T1000 (cell line): Measurements from ENCODE around the gene KBTBD12.

ENCODE experiments used
- DNase-seq: peaks from one replicate; lab custom pipeline; 2025; ENCODE audit warnings: mixed read lengths; lab: John Stamatoyannopoulos, UW

Gene KBTBD12

DNA sequence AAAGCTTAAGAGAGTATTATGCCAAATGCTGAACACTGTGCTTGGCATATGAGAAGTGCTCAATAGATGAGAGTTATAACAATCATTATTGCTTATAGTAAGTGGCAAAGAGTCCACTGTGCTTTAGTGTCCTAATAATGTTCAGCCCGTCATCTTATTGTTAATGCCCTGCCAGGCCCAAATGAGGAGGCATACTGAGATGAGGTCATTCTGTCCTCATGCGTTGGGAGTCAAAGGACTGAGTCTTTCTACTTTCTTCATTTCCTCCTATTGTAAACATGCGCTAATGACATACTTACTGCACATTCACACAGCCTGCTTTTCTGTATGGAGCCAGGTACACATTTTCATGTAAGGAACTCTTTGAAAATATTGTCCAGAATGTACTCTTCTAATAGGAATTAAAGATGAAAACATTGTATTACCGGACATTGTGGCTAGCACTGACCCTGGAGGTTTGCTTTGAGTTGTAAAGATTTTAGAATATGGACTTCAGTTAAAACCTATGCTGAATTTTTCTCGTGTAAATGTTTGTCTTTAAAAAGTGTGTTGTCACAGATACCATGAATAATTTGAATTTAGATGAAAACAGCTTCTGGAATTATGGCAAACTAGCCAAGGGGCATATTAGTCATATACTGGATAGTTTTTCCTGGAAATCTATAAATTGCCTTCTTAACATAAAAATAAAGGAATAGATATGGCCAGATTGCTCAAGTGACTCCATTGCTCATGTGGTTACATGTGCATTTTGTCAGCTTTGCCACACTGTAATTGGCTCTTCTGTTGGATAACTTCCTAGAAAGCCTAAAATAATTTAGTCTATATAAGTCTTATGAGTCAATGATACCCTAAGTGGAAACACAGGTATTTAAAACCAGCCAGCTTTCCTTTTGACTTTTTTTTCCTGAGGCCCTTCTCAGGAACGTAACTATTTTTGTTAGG, 38.3 kb downstream of the KBTBD12 start:
- no peak for DNase-seq

- no peak for DNase-seq
Observed at GRCh38 chr3:127954640-127955039, 39.6 kb downstream of the KBTBD12 start.

DNA sequence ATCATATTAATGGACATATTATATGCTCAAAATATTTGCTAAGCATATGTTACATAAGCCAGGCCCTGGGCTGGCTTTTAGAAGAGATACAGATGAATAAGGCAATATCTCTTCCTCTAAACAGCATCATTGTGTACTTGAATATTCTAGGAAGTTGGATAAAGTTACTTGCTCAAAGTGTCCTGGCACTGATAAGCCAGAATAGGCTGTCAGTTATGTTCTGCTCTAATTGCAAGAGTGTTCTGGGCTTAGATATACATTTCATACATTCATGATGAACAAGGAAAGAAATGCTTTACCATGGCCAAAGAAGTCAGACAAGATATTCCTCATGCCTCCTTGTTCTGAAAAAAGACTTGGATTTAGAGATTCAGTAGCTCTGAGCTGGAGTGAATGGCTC, 40.7 kb downstream of the KBTBD12 start:
- DNase-seq = no peak

GRCh38 chr3:127959041-127959440, 44.0 kb downstream of the KBTBD12 start:
- DNase-seq = no peak

GRCh38 chr3:127959873-127960272, 44.8 kb downstream of the KBTBD12 start:
- no peak for DNase-seq

- no peak for DNase-seq
Observed at GRCh38 chr3:127960421-127960965, 45.5 kb downstream of the KBTBD12 start.

- DNase-seq = no peak
Observed at GRCh38 chr3:127961124-127961523, 46.1 kb downstream of the KBTBD12 start.

DNA sequence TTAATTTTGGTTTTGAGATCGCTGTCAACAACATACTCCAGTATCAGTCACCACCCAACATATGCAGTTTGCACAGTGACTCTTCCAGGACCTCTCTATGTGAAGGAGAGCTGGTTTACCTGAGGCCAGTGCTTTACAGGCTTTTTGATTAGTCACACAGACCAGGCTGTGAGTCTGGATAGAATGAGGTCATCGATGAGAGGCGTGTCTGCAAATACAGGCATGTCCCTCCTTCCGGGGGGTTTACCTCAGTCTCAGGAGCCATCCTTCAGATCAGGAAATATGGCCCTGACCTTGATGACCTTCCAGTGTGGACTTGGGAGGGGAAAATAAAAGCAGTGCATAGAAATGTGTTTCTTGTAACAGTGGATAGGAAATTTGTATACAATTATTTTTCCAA, 46.9 kb downstream of the KBTBD12 start:
- DNase-seq = no peak

DNA sequence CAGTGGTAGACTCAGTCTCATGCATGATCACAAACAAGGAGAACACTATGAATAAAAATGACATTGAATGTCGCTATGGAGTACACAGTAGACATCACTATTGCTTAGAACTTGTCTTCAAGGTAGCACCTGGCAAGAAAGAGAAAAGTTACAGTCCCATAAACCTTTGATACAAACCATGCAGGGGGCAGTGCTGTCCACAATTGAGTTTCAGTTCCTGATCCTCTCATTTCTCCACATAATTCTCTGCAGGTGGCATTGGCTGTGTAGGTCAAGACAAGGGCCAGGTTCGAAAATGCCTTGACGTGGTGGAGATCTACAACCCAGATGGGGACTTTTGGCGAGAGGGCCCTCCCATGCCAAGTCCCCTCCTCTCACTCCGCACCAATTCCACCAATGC, 47.9 kb downstream of the KBTBD12 start:
- no peak for DNase-seq

DNA sequence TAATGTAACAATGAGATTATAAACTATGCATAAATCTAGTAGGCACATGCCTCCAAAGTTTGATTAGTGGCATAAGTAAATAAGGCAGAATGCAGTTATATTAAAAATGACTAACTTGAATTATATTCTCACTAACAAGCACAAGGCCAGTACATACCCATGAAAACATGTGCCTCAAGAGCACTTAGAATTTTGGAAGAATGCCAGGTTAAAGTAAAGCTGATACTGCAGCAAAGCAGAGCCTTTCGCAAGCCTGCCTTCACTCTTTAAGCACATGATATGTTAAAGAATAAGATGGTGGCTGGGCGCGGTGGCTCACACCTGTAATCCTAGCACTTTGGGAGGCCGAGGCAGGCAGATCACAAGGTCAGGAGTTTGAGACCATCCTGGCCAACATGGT, 49.0 kb downstream of the KBTBD12 start:
- no peak for DNase-seq

DNA sequence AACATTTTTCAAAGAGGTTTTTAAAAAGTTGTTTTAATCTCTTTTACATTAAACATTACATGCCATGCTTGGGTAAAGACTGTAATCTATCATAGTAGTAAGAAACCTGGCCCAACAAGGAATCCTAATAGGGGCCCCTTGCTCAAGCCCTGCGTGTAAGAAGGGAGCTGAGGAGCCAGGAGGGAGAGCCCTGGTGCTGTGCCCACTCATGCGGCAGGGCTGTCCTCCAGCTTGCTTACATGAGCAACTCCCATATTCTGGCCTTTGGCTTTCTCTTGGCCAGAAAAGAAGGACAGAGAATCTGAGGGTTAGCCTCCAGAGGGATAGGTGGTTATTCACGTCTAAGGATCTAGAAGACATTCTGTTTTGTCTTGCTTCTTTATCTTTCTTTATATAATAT, 49.8 kb downstream of the KBTBD12 start:
- DNase-seq = no peak

DNA sequence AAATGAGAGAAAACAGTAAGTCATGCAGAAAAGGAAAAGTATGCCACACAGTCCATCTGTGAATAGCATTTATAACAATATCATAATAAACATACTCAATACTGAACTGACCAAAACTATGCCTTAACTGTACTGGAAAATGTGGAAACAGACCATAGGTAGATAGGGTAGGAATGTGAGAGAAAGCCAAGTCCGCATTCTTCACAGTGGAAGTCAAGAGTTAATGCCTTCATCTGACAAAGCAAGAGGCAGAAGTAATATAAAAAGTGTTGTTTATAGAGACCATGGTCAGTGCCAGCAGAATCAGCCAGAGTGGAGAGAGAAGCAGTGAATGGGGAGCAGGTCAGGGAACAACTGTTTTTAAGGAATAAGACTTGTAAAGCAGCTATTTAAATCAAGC, 52.3 kb downstream of the KBTBD12 start:
- no peak for DNase-seq

DNA sequence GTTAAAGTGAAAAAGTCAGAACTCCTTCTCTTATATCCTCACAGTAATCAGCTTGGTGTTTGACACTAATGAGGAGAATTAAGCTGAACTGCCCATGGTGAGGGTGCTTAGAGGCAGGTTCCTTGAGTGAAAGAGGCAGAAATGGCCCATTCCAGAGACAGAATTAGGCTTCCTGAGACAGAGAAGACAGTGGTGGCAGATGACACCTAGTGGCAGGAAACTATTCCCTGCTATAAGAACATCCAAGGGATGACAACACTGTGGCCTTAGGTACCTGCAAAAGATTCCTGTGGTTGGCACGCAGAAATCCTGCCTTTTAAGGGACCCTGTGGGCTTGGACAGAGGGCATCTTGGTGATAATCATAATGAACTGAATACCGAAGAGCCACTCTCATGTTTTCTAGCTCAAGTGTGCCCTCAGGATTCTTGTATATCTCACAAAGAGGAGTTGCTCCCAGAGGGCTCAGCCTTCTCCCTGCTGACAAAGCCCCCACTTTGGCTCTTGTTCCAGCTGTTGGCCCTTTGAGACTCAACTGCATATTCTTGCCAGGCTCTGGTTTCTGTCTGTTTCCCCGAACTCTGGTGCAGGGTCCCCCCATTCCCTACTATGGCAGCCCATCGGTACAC, 56.0 kb downstream of the KBTBD12 start:
- peak; percentile 27 for DNase-seq

DNA sequence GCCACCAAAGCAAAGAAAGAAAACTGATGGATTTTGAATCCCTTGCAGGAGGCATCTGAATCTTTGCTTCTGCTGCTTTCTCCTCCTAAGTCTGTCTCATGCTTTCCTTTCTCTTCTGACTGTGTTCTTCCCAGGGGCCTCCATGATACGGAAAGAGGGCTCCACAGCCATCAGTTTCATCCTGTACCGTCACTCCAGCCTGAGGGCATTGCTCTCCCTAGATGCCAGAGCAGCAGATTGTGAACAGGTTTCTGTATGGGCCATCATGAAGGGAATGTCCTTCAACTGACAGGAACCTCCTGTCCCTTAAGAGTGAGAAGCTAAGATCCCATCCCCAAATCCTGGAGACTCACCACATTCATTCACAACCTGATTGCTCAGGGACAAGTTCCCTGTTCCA, 59.2 kb downstream of the KBTBD12 start:
- DNase-seq = no peak

DNA sequence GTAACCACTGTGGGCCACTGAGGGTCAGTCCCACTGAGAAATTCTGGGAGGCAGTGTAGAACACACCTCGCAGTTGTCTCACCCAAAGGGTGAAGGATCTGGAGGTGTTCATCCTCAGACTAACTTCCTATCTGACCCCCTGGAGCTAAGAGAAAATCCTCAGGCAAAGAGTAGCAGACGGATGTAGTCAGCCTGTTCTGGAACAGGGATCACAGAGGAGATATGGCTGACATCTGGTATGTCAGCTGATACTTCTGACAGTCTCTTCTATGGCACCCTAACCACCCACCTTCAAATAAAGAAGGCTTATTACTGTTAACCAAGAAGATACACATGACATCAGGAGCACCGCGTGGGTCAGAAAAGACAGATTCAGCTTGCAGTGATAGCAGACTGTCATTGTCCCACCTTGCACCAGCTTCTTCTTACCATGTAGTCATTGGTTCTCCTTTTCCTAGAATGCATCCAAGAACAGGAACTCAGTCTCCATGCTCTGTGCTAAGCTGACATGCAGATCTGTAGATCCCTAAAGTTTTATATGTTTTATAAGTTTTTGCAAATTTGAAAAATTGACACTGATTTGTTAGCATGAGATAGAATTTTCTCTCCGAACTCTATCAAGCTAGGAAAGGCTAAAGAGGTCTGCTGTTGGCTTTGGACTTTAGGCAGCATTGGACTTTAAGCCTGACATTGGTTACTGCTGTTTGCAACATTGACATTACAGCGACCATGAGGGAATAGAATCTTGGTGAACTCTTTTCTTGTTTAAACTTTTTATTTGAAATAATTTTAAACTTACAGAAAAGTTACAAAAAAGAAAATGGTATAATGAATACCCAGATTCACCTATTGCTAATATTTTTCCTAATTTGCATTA, 60.4 kb downstream of the KBTBD12 start:
- no peak for DNase-seq

- DNase-seq = no peak
Observed at GRCh38 chr3:127978636-127979035, 63.6 kb downstream of the KBTBD12 start.

DNA sequence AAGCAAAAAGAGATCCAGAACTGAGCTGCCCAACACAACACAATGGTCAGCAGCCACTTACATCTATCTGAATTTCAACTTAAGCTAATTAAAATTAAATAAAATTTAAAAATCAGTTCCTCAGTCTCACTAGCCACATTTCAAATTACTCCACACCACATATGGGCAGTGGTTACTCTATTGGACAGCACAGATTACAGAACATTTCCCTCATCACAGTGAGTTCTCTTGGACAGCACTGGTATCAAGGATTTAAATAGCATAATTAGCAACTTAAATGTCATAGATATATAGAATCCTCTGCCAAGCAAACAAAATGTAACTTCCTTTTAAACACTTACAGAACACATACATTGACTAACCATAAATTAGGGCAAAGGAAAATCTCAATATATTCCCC, 64.4 kb downstream of the KBTBD12 start:
- DNase-seq = no peak

GRCh38 chr3:127981097-127981496, 66.1 kb downstream of the KBTBD12 start:
- DNase-seq = no peak

DNA sequence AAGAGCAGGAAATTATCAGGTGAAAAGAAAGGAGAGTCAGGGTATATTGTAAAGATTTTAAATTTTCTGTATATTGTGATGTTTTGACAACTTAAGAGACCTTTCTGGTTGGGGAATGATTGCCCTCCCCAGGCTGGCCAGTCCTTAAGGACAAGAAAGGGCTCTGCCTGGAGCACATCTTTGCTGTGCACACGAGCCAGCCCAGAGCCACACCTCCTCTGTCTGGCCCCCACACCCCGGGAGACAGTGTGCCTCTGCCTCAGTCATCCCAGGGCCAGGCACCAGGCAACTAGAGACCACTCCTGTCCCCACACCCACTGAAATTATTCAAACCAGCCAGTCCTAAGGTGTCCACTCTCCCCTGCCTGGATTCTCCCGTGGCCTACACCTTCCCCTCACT, 67.1 kb downstream of the KBTBD12 start:
- no peak for DNase-seq

GRCh38 chr3:127984241-127984975, 69.4 kb downstream of the KBTBD12 start:
- DNase-seq = peak; percentile 76

DNA sequence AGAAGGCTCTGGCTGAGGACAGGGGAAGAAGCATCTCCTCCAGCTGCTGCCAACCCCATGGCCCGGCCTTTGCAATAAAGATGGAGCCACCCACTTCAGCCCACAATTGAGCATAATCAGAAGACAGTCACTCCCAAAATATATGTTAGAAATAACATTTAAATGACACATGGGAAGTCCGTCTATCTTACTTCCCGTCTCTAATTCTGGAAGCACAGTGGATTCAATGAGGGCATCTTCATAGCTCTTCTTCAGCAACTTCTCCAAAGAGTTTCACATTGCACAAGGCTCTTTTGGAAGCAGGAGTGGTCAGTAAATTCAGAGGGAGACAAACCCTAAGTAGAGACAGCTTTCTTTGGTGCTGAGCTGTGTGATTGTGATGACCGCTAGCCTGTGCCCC, 70.2 kb downstream of the KBTBD12 start:
- no peak for DNase-seq
